K562 (cell line): Measurements from ENCODE around the gene RETREG1. TPM values are rescaled to one million over a fixed set of nuclear protein-coding genes. Genes with fewer than 3 reads are reported as not detected.

Experiments used
- CBX2 ChIP-seq: fragments of 200-600 bp; sonication (generic); IDR thresholded peaks from one replicate; pipeline ENCODE4 v1.6.1; 2012; ENCODE audit warnings: mild to moderate bottlenecking, low read length, inconsistent platforms; ENCODE audit not compliant: insufficient read depth, poor library complexity, severe bottlenecking
- CTCFL ChIP-seq: IDR thresholded peaks from 2 replicates; pipeline ENCODE4 v1.6.1; 2011; ENCODE audit warnings: borderline replicate concordance, low read depth, mild to moderate bottlenecking, moderate library complexity, low read length; ENCODE audit not compliant: insufficient read depth, poor library complexity, severe bottlenecking
- polyA plus RNA-seq, 8 experiments: library from polyadenylated mRNA; depleted of rRNA in 4 of 8; stranded (reverse) in 5 of 8; unstranded in 3 of 8; fragments of >200 nt; fragmentation: Nextera tagmentation in 2 of 8; fragmentation: Illumina TruSeq in 1 of 8; extraction: Ambion mirVana in 2 of 8; extraction: Trizol in 1 of 8; gene quantifications; 2 replicates each; pipeline versions ENCODE4 v1.2.1 to v1.2.3, GENCODE V29; 2011 to 2014; ENCODE audit warnings: inconsistent platforms in 1 of 8, missing spikeins in 1 of 8
- total RNA-seq, 7 experiments: library from RNA; depleted of rRNA in 6 of 7; stranded (reverse); fragments of >200 nt in 6 of 7; fragmentation: Illumina TruSeq in 2 of 7; extraction: Trizol in 2 of 7; gene quantifications; 2 replicates each; pipeline versions ENCODE4 v1.2.1 to v1.2.3, GENCODE V29; 2011 to 2021; ENCODE audit warnings: low replicate concordance in 1 of 7
- TF ChIP-seq, protein P1 (sequence below), 2 experiments: fragments of 450-650 bp; formaldehyde crosslinking in 1 of 2; IDR thresholded peaks; 2 replicates each; pipeline versions ENCODE4 v1.4.0 to v1.6.1; 2014 to 2020; ENCODE audit warnings: mild to moderate bottlenecking in 2 of 2, borderline replicate concordance in 1 of 2, low read depth in 1 of 2

The RETREG1 gene
- total and polyA plus RNA-seq, 9 of the 15 experiments (the other 6 are each of a cell fraction or from before 2014, with no cell fraction given): 0.01 to 0.20 (median 0.08) TPM; not detected in 5

DNA sequence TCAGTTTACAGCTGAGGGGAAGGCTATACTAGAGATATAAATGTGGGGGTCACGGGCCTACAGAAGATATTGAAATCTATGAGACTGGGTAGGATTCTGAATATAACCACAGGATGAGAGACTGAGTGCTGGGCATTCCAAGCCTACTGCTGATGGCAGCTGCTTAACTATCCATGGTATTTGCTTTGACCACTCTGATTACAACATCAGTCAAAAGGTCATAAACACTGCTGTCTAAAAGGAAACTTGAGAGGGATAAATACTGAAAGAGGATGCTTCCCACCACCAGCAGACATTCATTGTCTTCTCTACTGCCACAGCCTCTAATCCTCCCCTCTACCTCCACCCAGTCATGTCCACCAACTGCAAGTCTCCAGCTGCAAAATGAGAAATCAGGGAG is 155.0 kb downstream of the RETREG1 start (continued):
- TF ChIP-seq CTCFL (no peak), CBX2 (no peak)
- TF ChIP-seq, protein P1, sequence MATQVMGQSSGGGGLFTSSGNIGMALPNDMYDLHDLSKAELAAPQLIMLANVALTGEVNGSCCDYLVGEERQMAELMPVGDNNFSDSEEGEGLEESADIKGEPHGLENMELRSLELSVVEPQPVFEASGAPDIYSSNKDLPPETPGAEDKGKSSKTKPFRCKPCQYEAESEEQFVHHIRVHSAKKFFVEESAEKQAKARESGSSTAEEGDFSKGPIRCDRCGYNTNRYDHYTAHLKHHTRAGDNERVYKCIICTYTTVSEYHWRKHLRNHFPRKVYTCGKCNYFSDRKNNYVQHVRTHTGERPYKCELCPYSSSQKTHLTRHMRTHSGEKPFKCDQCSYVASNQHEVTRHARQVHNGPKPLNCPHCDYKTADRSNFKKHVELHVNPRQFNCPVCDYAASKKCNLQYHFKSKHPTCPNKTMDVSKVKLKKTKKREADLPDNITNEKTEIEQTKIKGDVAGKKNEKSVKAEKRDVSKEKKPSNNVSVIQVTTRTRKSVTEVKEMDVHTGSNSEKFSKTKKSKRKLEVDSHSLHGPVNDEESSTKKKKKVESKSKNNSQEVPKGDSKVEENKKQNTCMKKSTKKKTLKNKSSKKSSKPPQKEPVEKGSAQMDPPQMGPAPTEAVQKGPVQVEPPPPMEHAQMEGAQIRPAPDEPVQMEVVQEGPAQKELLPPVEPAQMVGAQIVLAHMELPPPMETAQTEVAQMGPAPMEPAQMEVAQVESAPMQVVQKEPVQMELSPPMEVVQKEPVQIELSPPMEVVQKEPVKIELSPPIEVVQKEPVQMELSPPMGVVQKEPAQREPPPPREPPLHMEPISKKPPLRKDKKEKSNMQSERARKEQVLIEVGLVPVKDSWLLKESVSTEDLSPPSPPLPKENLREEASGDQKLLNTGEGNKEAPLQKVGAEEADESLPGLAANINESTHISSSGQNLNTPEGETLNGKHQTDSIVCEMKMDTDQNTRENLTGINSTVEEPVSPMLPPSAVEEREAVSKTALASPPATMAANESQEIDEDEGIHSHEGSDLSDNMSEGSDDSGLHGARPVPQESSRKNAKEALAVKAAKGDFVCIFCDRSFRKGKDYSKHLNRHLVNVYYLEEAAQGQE (IDR thresholded peaks at IDR 0.05; ENCODE audit: borderline replicate concordance): no peak
- TF ChIP-seq, protein P1 (CRISPR knock-in tag; IDR thresholded peaks at IDR 0.05; ENCODE audit: low read depth): no peak
